ENCODE data around the gene PBX3.

DNA sequence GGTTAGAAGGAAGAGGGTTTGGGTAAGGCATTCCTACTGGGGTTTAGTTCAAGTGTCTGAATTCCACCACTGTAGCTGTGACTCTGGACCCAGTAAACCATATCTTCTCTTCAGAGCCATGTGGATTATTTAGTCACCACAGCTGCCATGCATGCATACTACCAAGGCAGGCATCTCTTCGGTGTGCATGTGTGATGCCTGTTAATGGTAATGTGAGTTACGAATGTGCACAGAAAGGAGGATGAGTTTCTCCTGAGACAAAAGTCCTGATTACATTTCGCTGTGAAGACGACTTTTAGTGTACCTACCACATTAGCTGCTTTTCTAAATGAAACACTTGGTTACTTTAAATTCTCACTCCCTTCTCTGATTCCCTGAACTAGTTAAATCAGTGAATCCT lies 9.3 kb downstream of the PBX3 start:
- TF ChIP-seq, protein P1, sequence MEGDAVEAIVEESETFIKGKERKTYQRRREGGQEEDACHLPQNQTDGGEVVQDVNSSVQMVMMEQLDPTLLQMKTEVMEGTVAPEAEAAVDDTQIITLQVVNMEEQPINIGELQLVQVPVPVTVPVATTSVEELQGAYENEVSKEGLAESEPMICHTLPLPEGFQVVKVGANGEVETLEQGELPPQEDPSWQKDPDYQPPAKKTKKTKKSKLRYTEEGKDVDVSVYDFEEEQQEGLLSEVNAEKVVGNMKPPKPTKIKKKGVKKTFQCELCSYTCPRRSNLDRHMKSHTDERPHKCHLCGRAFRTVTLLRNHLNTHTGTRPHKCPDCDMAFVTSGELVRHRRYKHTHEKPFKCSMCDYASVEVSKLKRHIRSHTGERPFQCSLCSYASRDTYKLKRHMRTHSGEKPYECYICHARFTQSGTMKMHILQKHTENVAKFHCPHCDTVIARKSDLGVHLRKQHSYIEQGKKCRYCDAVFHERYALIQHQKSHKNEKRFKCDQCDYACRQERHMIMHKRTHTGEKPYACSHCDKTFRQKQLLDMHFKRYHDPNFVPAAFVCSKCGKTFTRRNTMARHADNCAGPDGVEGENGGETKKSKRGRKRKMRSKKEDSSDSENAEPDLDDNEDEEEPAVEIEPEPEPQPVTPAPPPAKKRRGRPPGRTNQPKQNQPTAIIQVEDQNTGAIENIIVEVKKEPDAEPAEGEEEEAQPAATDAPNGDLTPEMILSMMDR (IDR thresholded peaks at IDR 0.05; ENCODE audit: low read depth, low read length, missing input control) = no peak
- TF ChIP-seq YY1 (IDR thresholded peaks at IDR 0.05) (no peak), REST (IDR thresholded peaks at IDR 0.05) (no peak), FOXA2 (IDR thresholded peaks at IDR 0.05) (no peak), HNF4A (conservative IDR thresholded peaks at IDR 0.05) (no peak)
